HEK293 (cell line): ENCODE results near the gene AURKA.

Experiments used
- CTCF ChIA-PET: fragments of 350-600 bp; formaldehyde crosslinking; extraction: SDS; loops from one replicate; lab custom pipeline; 2021; ENCODE audit warnings: antibody characterized with exemption; lab: Yijun Ruan, JAX
- POLR2A ChIA-PET: fragments of 300-600 bp; formaldehyde crosslinking; extraction: SDS; loops from one replicate; lab custom pipeline; 2020; ENCODE audit warnings: antibody characterized with exemption, inconsistent platforms; lab: Yijun Ruan, JAX
- H3K27ac ChIP-seq: fragments of 200-500 bp; sonication (Bioruptor generic); 2 replicates; pipeline ENCODE4 v1.5.1; 2014; ENCODE audit warnings: low read depth, low read length, control low read depth, inconsistent platforms; ENCODE audit errors: extremely low read depth
- H3K36me3 ChIP-seq, 2 experiments: fragments of 200-500 bp in 1 of 2; sonication (Bioruptor generic) in 1 of 2; 1 replicate in 1 of 2; 2 replicates in 1 of 2; pipeline ENCODE4 v1.5.1; 2014 to 2017; ENCODE audit warnings: inconsistent platforms in 2 of 2, low read length in 2 of 2; ENCODE audit not compliant: control insufficient read depth in 2 of 2, insufficient read depth in 1 of 2
- H3K4me1 ChIP-seq: fragments of 200-500 bp; sonication (Bioruptor generic); 2 replicates; pipeline ENCODE4 v1.5.1; 2014; ENCODE audit warnings: mild to moderate bottlenecking, low read length, inconsistent platforms; ENCODE audit not compliant: control insufficient read depth, insufficient read depth
- H3K4me3 ChIP-seq: 2 replicates; pipeline ENCODE4 v1.5.1; 2011; ENCODE audit warnings: low read depth, mild to moderate bottlenecking, control low read depth, low read length, moderate library complexity
- H3K9me3 ChIP-seq: fragments of 200-500 bp; sonication (Bioruptor generic); 2 replicates; pipeline ENCODE4 v1.5.1; 2014; ENCODE audit warnings: low read depth, low read length, inconsistent platforms; ENCODE audit not compliant: control insufficient read depth, insufficient read depth
- HOXC10 ChIP-seq: sonication (generic); formaldehyde crosslinking; IDR thresholded peaks from 2 replicates; pipeline ENCODE4 v1.8.1; 2023; ENCODE audit warnings: mild to moderate bottlenecking, missing genetic modification reagents
- KLF10 ChIP-seq: fragments of 450-650 bp; IDR thresholded peaks from 2 replicates; pipeline ENCODE4 v1.5.1; 2018; ENCODE audit warnings: missing biosample characterization, mild to moderate bottlenecking, missing genetic modification characterization
- KLF8 ChIP-seq: fragments of 450-650 bp; formaldehyde crosslinking; IDR thresholded peaks from 2 replicates; pipeline ENCODE4 v1.5.1; 2016; ENCODE audit warnings: missing biosample characterization, missing genetic modification characterization
- PRDM2 ChIP-seq: fragments of 450-650 bp; formaldehyde crosslinking; IDR thresholded peaks from 2 replicates; pipeline ENCODE4 v1.5.1; 2016; ENCODE audit warnings: missing biosample characterization, missing genetic modification characterization, borderline replicate concordance
- PRDM4 ChIP-seq: fragments of 450-650 bp; formaldehyde crosslinking; IDR thresholded peaks from 2 replicates; pipeline ENCODE4 v1.5.1; 2017; ENCODE audit warnings: missing biosample characterization, missing genetic modification characterization
- PRDM6 ChIP-seq: fragments of 450-650 bp; formaldehyde crosslinking; IDR thresholded peaks from 2 replicates; pipeline ENCODE4 v1.5.1; 2017; ENCODE audit warnings: missing biosample characterization, missing genetic modification characterization
- YY2 ChIP-seq: fragments of 450-650 bp; formaldehyde crosslinking; IDR thresholded peaks from 2 replicates; pipeline ENCODE4 v1.5.1; 2016; ENCODE audit warnings: missing biosample characterization, missing genetic modification characterization
- ZNF133 ChIP-seq: fragments of 450-650 bp; formaldehyde crosslinking; IDR thresholded peaks from 2 replicates; pipeline ENCODE4 v1.5.1; 2016; ENCODE audit warnings: missing biosample characterization, missing genetic modification characterization
- ZNF148 ChIP-seq: fragments of 450-650 bp; formaldehyde crosslinking; IDR thresholded peaks from 2 replicates; pipeline ENCODE4 v1.5.0; 2017; ENCODE audit warnings: missing biosample characterization, missing genetic modification characterization, borderline replicate concordance
- ZNF175 ChIP-seq: fragments of 450-650 bp; formaldehyde crosslinking; IDR thresholded peaks from 2 replicates; pipeline ENCODE4 v1.5.1; 2016; ENCODE audit warnings: missing biosample characterization, missing genetic modification characterization
- ZNF18 ChIP-seq: fragments of 450-650 bp; formaldehyde crosslinking; IDR thresholded peaks from 2 replicates; pipeline ENCODE4 v1.5.1; 2016; ENCODE audit warnings: missing biosample characterization, missing genetic modification characterization
- ZNF19 ChIP-seq: fragments of 450-650 bp; formaldehyde crosslinking; IDR thresholded peaks from 2 replicates; pipeline ENCODE4; 2016; ENCODE audit warnings: missing biosample characterization, missing genetic modification characterization, low read depth
- ZNF221 ChIP-seq: fragments of 450-650 bp; formaldehyde crosslinking; IDR thresholded peaks from 2 replicates; pipeline ENCODE4 v1.5.1; 2017; ENCODE audit warnings: missing biosample characterization, missing genetic modification characterization, borderline replicate concordance
- ZNF350 ChIP-seq: fragments of 450-650 bp; formaldehyde crosslinking; IDR thresholded peaks from 2 replicates; pipeline ENCODE4 v1.5.0; 2017; ENCODE audit warnings: missing biosample characterization, mild to moderate bottlenecking, missing genetic modification characterization
- ZNF398 ChIP-seq: fragments of 450-650 bp; formaldehyde crosslinking; IDR thresholded peaks from 2 replicates; pipeline ENCODE4 v1.5.1; 2017; ENCODE audit warnings: missing biosample characterization, missing genetic modification characterization
- ZNF555 ChIP-seq: fragments of 450-650 bp; formaldehyde crosslinking; conservative IDR thresholded peaks from 2 replicates; pipeline ENCODE4 v1.5.1; 2017; ENCODE audit warnings: missing biosample characterization, mild to moderate bottlenecking, missing genetic modification characterization, inconsistent platforms
- ZNF600 ChIP-seq: fragments of 450-650 bp; formaldehyde crosslinking; IDR thresholded peaks from 2 replicates; pipeline ENCODE4 v1.5.1; 2016; ENCODE audit warnings: missing biosample characterization, missing genetic modification characterization
- ZNF664 ChIP-seq: fragments of 450-650 bp; formaldehyde crosslinking; IDR thresholded peaks from 2 replicates; pipeline ENCODE4 v1.5.1; 2016; ENCODE audit warnings: missing biosample characterization, missing genetic modification characterization
- ZNF837 ChIP-seq: fragments of 450-650 bp; formaldehyde crosslinking; IDR thresholded peaks from 2 replicates; pipeline ENCODE4 v1.5.1; 2016; ENCODE audit warnings: missing biosample characterization, missing genetic modification characterization
- ZXDB ChIP-seq: fragments of 450-650 bp; formaldehyde crosslinking; IDR thresholded peaks from 2 replicates; pipeline ENCODE4 v1.5.1; 2016; ENCODE audit warnings: missing biosample characterization, missing genetic modification characterization

AURKA gene

GRCh38 chr20:56409521-56409920 lies 17.5 kb upstream of the AURKA start:
- no peaks in the 10 kb centered on the region for H3K9me3 ChIP-seq
- POLR2A ChIA-PET = no interaction called here
- TF ChIP-seq ZNF664 (tag by site-specific recombination) = no peak
- TF ChIP-seq ZNF18 (tag by site-specific recombination) = no peak
- no peak for TF ChIP-seq KLF8
- TF ChIP-seq PRDM4 = no peak
- no peak for TF ChIP-seq PRDM6 (tag by site-specific recombination)
- no peak for TF ChIP-seq ZNF133
- no peak for TF ChIP-seq ZNF600
- TF ChIP-seq ZNF398 = no peak
- TF ChIP-seq ZNF148 (tag by site-specific recombination) = no peak
- TF ChIP-seq ZNF837 (tag by site-specific recombination) = no peak
- TF ChIP-seq ZNF175 (tag by site-specific recombination) = no peak
- TF ChIP-seq, all 188 proteins: peak for 0
- Histone ChIP-seq H3K36me3 (peaks cover 32 to 58% of the 10 kb centered on the region in 2 experiments), H3K4me3 (no peak overlapping the region), H3K27ac (no peak overlapping the region), H3K4me1 (no peaks in the 10 kb centered on the region)
- CTCF ChIA-PET = interaction anchor here (1.2 kb wide), 1 partner anchor 12 kb away, joined by 4 read pairs; no protein-coding TSS in a partner anchor

- H3K4me3 ChIP-seq = no peak overlapping the region
- H3K27ac ChIP-seq = no peak overlapping the region
- H3K4me1 ChIP-seq = no peaks in the 10 kb centered on the region
- H3K9me3 ChIP-seq = no peaks in the 10 kb centered on the region
- H3K36me3 ChIP-seq = peaks cover 53 to 75% of the 10 kb centered on the region in 2 experiments
- POLR2A ChIA-PET = no interaction called here
- CTCF ChIA-PET = no interaction called here
- TF ChIP-seq KLF10 (tag by site-specific recombination) (no peak), ZNF555 (tag by site-specific recombination) (no peak), ZNF350 (no peak), PRDM2 (no peak), ZNF221 (tag by site-specific recombination) (no peak), YY2 (tag by site-specific recombination) (no peak), ZXDB (tag by site-specific recombination) (no peak), ZNF19 (no peak), HOXC10 (CRISPR knock-in tag) (no peak)
These were observed 14.9 kb upstream of the AURKA start for GRCh38 chr20:56406910-56407309.
